ENCODE data around the gene FAM186B. TPM values are rescaled to one million over a fixed set of nuclear protein-coding genes. Genes with fewer than 3 reads are reported as not detected.

The FAM186B gene
- polyA plus RNA-seq, 1 of the 3 experiments (the other 2 are of a cell fraction): 0.16 TPM

DNA sequence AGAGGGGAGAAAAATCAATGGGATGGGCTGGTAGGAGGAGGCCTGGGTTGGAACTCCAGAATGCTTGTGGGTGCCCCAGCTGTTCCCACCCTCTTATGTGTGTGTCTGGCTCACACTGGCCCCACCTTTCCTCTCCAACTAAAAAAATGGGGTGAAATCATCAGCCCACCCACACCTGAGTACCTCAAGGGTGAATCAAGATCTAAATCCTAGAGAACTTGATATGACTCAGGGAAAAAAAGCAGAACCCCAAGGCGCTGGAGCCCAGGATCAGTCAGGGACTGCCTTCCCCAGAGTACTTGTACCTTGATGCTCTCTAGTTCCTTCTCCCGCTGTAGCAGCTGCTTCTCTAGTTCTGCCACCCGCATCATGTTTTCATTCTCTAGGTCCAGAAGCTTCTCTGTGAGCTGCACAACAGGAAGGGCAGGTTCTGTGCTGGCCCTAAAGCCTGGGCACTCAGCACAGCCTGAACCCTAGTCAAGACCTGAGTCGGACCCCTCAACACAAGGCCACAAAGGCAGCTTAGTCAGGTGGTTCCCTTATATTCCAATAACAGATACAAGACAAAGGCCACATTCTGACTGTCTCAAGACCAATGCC is 47.6 kb upstream of the FAM186B start:
- H3K27ac ChIP-seq (ENCODE audit: low read depth in 2 of 2, low read length in 1 of 2): no peak overlapping the region
- H3K9me3 ChIP-seq: no peaks in the 10 kb centered on the region
- DNase-seq: no peak
- ChIA-PET POLR2A (no interaction called here), CTCF (interaction anchor here (1.9 to 30.5 kb wide), 4 partner anchors 8 to 59 kb away, joined by 4 to 590 read pairs (median 20); partner anchors contain the start of gene FMNL3)
- H3K9ac ChIP-seq: no peak overlapping the region
- peaks cover 40 to 68% of the 10 kb centered on the region in 2 experiments for H3K36me3 ChIP-seq (replicated peaks in 1 of 2; ENCODE audit: control insufficient read depth in 1 of 2, insufficient read depth in 2 of 2, low read length in 1 of 2)
- H3K27me3 ChIP-seq (ENCODE audit: insufficient read depth): no peaks in the 10 kb centered on the region
- no peaks in the 10 kb centered on the region for H3F3A ChIP-seq (replicated peaks; ENCODE audit: insufficient read depth)
- no peak overlapping the region for H2AFZ ChIP-seq (ENCODE audit: low read depth)
- 0 out of 2 replicates have a peak, but pooled peaks cover 3% of the 10 kb centered on the region for H3K79me2 ChIP-seq (ENCODE audit: insufficient read depth)
- no peak overlapping the region for H3K4me2 ChIP-seq
- H3K4me1 ChIP-seq (ENCODE audit: control insufficient read depth in 1 of 2, insufficient read depth in 2 of 2, low read depth in 1 of 2, low read length in 1 of 2): no peaks in the 10 kb centered on the region
- 76% methylated on average over 4 of the region's 4 CpGs for WGBS (ENCODE audit: low lambda C conversion rate)
- no peaks in the 10 kb centered on the region for H4K20me1 ChIP-seq (ENCODE audit: insufficient read depth)
- H3K4me3 ChIP-seq (ENCODE audit: low read depth in 2 of 2, low read length in 1 of 2): no peak overlapping the region
- TF ChIP-seq TEAD4 (IDR thresholded peaks at IDR 0.05; ENCODE audit: borderline replicate concordance, insufficient read depth) (no peak), POLR2AphosphoS5 (IDR thresholded peaks at IDR 0.05; ENCODE audit: low read depth, low read length) (no peak), TAF1 (IDR thresholded peaks at IDR 0.05; ENCODE audit: borderline replicate concordance, low read depth, low read length) (no peak), RAD21 (IDR thresholded peaks at IDR 0.05; ENCODE audit: low read length) (no peak), FOXM1 (IDR thresholded peaks at IDR 0.05; ENCODE audit: low read depth) (no peak), RCOR1 (IDR thresholded peaks at IDR 0.05; ENCODE audit: low read length) (no peak), NFIC (IDR thresholded peaks at IDR 0.05; ENCODE audit: borderline replicate concordance) (no peak), GATA2 (CRISPR knock-in tag; IDR thresholded peaks at IDR 0.05) (no peak), SIN3A (IDR thresholded peaks at IDR 0.05; ENCODE audit: borderline replicate concordance, low read depth, low read length) (no peak), ELF1 (IDR thresholded peaks at IDR 0.05) (no peak), FOSL2 (IDR thresholded peaks at IDR 0.05; ENCODE audit: borderline replicate concordance, low read depth) (no peak)
- TF ChIP-seq, protein P1, sequence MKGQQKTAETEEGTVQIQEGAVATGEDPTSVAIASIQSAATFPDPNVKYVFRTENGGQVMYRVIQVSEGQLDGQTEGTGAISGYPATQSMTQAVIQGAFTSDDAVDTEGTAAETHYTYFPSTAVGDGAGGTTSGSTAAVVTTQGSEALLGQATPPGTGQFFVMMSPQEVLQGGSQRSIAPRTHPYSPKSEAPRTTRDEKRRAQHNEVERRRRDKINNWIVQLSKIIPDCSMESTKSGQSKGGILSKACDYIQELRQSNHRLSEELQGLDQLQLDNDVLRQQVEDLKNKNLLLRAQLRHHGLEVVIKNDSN (IDR thresholded peaks at IDR 0.05; ENCODE audit: borderline replicate concordance, low read depth): no peak
- TF ChIP-seq, protein P2, sequence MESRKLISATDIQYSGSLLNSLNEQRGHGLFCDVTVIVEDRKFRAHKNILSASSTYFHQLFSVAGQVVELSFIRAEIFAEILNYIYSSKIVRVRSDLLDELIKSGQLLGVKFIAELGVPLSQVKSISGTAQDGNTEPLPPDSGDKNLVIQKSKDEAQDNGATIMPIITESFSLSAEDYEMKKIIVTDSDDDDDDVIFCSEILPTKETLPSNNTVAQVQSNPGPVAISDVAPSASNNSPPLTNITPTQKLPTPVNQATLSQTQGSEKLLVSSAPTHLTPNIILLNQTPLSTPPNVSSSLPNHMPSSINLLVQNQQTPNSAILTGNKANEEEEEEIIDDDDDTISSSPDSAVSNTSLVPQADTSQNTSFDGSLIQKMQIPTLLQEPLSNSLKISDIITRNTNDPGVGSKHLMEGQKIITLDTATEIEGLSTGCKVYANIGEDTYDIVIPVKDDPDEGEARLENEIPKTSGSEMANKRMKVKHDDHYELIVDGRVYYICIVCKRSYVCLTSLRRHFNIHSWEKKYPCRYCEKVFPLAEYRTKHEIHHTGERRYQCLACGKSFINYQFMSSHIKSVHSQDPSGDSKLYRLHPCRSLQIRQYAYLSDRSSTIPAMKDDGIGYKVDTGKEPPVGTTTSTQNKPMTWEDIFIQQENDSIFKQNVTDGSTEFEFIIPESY (IDR thresholded peaks at IDR 0.05; ENCODE audit: borderline replicate concordance, low read depth): no peak
- no peaks in the 10 kb centered on the region for H3K9me2 ChIP-seq

DNA sequence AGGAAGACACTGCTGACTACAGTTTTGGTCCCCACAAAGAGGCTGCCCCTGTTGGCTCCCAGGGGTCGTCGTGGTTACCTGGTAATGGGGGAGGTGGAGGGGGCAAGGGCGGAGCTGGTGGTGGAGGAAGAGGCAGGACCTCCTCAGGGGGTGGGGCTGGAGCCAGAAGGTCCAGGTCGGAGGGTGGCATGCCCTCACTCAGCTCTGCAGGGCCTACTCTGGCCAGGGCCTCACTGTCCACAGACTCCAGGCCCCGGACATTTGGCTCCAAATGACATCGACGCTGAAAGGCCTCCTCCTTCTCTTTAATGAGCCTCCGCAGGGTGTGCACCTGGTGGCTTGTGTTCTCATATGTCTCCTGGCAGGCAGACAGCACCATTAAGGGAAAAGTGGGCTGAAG is 46.4 kb upstream of the FAM186B start:
- POLR2A ChIA-PET: no interaction called here
- 93% methylated on average over 6 of the region's 8 CpGs for WGBS (ENCODE audit: low lambda C conversion rate)
- TF ChIP-seq YY1 (IDR thresholded peaks at IDR 0.05; ENCODE audit: low read depth) (no peak), NRF1 (IDR thresholded peaks at IDR 0.05; ENCODE audit: low read depth, low read length) (no peak), ELF1 (IDR thresholded peaks at IDR 0.05) (no peak), CHD2 (IDR thresholded peaks at IDR 0.05; ENCODE audit: low read length, partially characterized antibody) (no peak), TEAD4 (IDR thresholded peaks at IDR 0.05; ENCODE audit: borderline replicate concordance, insufficient read depth) (no peak), FOXJ3 (CRISPR knock-in tag; IDR thresholded peaks at IDR 0.05) (no peak), MXI1 (IDR thresholded peaks at IDR 0.05; ENCODE audit: low read depth, low read length) (no peak), RFX5 (IDR thresholded peaks at IDR 0.05; ENCODE audit: low read length) (no peak)
- TF ChIP-seq, protein P2 (IDR thresholded peaks at IDR 0.05; ENCODE audit: borderline replicate concordance, low read depth): no peak
- TF ChIP-seq, protein P3, sequence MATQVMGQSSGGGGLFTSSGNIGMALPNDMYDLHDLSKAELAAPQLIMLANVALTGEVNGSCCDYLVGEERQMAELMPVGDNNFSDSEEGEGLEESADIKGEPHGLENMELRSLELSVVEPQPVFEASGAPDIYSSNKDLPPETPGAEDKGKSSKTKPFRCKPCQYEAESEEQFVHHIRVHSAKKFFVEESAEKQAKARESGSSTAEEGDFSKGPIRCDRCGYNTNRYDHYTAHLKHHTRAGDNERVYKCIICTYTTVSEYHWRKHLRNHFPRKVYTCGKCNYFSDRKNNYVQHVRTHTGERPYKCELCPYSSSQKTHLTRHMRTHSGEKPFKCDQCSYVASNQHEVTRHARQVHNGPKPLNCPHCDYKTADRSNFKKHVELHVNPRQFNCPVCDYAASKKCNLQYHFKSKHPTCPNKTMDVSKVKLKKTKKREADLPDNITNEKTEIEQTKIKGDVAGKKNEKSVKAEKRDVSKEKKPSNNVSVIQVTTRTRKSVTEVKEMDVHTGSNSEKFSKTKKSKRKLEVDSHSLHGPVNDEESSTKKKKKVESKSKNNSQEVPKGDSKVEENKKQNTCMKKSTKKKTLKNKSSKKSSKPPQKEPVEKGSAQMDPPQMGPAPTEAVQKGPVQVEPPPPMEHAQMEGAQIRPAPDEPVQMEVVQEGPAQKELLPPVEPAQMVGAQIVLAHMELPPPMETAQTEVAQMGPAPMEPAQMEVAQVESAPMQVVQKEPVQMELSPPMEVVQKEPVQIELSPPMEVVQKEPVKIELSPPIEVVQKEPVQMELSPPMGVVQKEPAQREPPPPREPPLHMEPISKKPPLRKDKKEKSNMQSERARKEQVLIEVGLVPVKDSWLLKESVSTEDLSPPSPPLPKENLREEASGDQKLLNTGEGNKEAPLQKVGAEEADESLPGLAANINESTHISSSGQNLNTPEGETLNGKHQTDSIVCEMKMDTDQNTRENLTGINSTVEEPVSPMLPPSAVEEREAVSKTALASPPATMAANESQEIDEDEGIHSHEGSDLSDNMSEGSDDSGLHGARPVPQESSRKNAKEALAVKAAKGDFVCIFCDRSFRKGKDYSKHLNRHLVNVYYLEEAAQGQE (IDR thresholded peaks at IDR 0.05; ENCODE audit: low read depth, low read length): no peak

More for the DNA sequence above, 46.4 kb upstream of the FAM186B start:
- peaks cover 35 to 67% of the 10 kb centered on the region in 2 experiments for H3K36me3 ChIP-seq (replicated peaks in 1 of 2; ENCODE audit: control insufficient read depth in 1 of 2, insufficient read depth in 2 of 2, low read length in 1 of 2)
- H2AFZ ChIP-seq (ENCODE audit: low read depth): no peak overlapping the region
- H3K79me2 ChIP-seq (ENCODE audit: insufficient read depth): 0 out of 2 replicates have a peak, but pooled peaks cover 3% of the 10 kb centered on the region
- H3K9ac ChIP-seq: no peak overlapping the region
- no peaks in the 10 kb centered on the region for H3K9me3 ChIP-seq
- H4K20me1 ChIP-seq (ENCODE audit: insufficient read depth): no peaks in the 10 kb centered on the region
- H3K4me2 ChIP-seq: no peak overlapping the region
- no peak overlapping the region for H3K27ac ChIP-seq (ENCODE audit: low read depth in 2 of 2, low read length in 1 of 2)
- CTCF ChIA-PET: interaction anchor here (1.2 to 30.5 kb wide), 2 partner anchors 31 to 60 kb away, joined by 3 to 590 read pairs; partner anchors contain the start of gene FMNL3
- DNase-seq: no peak
- H3K4me3 ChIP-seq (ENCODE audit: low read depth in 2 of 2, low read length in 1 of 2): no peak overlapping the region
- H3K9me2 ChIP-seq: no peaks in the 10 kb centered on the region
- no peaks in the 10 kb centered on the region for H3K4me1 ChIP-seq (ENCODE audit: control insufficient read depth in 1 of 2, insufficient read depth in 2 of 2, low read depth in 1 of 2, low read length in 1 of 2)
- no peaks in the 10 kb centered on the region for H3K27me3 ChIP-seq (ENCODE audit: insufficient read depth)
- no peaks in the 10 kb centered on the region for H3F3A ChIP-seq (replicated peaks; ENCODE audit: insufficient read depth)
